ENCODE results near the gene TMEM50A. TPM values are rescaled to one million over a fixed set of nuclear protein-coding genes. Genes with fewer than 3 reads are reported as not detected.

TMEM50A gene
- 125 and 137 TPM in 2 replicates for total RNA-seq

DNA sequence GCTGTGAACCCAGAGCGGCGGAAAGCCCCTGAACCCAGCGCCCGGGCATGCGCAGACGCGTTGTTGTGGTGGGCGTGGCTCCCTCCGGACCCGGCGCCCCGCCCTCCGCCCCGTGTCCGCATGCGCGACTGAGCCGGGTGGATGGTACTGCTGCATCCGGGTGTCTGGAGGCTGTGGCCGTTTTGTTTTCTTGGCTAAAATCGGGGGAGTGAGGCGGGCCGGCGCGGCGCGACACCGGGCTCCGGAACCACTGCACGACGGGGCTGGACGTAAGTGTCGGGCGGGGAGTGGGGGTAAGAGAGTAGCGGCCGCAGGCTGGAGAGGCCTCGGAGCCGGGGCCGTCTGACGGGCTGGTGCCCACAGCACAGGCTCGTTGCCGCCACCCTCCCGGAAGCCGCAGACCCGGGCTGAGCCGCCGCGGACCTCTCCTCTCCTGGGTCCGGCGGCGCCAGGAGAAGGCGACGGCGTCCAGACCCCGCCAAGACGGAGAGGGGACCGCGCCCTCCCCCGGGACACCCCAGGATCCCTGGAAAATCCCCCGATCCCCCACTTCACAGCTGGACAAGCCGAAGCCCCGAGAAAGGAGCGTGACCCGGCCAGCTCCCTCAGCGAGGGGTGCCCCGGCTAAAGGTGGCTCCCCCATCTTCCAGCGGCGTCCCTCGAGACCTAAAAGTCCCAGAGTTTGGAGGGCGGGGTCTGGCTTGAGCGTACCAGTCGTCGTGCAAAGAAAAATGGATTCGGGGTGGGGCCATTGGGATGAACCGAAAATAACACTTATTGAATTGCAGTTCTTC lies at the start of gene TMEM50A:
Gene TMEM50A, plus strand, starts transcription at position 147 of the 794 bp plus-strand sequence. CDS start 2,153 bp downstream, outside the sequence.

Other genes with a start within 250 kb of the TMEM50A start
- 47.3 and 50.9 TPM in 2 replicates for gene SYF2, start 105.8 kb upstream of the TMEM50A start, total RNA-seq
- 23.9 and 31.6 TPM in 2 replicates for gene RSRP1, start 90.9 kb upstream of the TMEM50A start, total RNA-seq
- gene RHD, start 65.8 kb upstream of the TMEM50A start, total RNA-seq, result not detected in 2 replicates
- not detected in 2 replicates for gene RHCE, start 82.5 kb downstream of the TMEM50A start, total RNA-seq
- gene MACO1, start 92.6 kb downstream of the TMEM50A start, total RNA-seq, result 13.5 and 18.5 TPM in 2 replicates
- 22.7 and 23.4 TPM in 2 replicates for gene LDLRAP1, start 205.3 kb downstream of the TMEM50A start, total RNA-seq